CD4-positive, CD25-positive, alpha-beta regulatory T cell (primary cell): Measurements from ENCODE around the gene PSMD12. TPM values are rescaled to one million over a fixed set of nuclear protein-coding genes. Genes with fewer than 3 reads are reported as not detected.

Experiments used
- ATAC-seq, 2 donors: fragments of 150-1000 bp; cut with Tn5 transposase; one replicate each; pipeline ENCODE4 v1.10.0; 2021; ENCODE audit warnings: low read depth in 2 of 2, moderate number of reproducible peaks in 2 of 2, moderate library complexity in 1 of 2
- DNase-seq, 3 donors: peaks; one replicate each; pipeline versions ENCODE4 v3.0.0 to v3.0.0-alpha.2; 2012 to 2022; ENCODE audit warnings: mixed read lengths in 1 of 3
- H3K27ac ChIP-seq: one replicate; pipeline ENCODE4 v1.7.0; 2013; ENCODE audit warnings: mild to moderate bottlenecking, low read length; ENCODE audit not compliant: insufficient read depth, poor library complexity, severe bottlenecking
- H3K27me3 ChIP-seq: one replicate; pipeline ENCODE4 v1.7.0; 2013; ENCODE audit warnings: low read length; ENCODE audit not compliant: control insufficient read depth, insufficient read depth
- H3K36me3 ChIP-seq: one replicate; pipeline ENCODE4 v1.7.0; 2013; ENCODE audit warnings: mild to moderate bottlenecking, low read length, moderate library complexity; ENCODE audit not compliant: control insufficient read depth, insufficient read depth
- H3K4me1 ChIP-seq: 2 replicates; pipeline ENCODE4 v1.7.0; 2013; ENCODE audit warnings: mild to moderate bottlenecking, low read length; ENCODE audit not compliant: insufficient read depth, control insufficient read depth, poor library complexity, severe bottlenecking
- H3K4me3 ChIP-seq: one replicate; pipeline ENCODE4 v1.7.0; 2013; ENCODE audit warnings: low read depth, mild to moderate bottlenecking, low read length, moderate library complexity
- H3K9me3 ChIP-seq, 2 experiments: 1 replicate in 1 of 2; 2 replicates in 1 of 2; pipeline ENCODE4 v1.7.0; 2013; ENCODE audit warnings: low read length in 2 of 2, mild to moderate bottlenecking in 1 of 2, moderate library complexity in 1 of 2; ENCODE audit not compliant: control insufficient read depth in 2 of 2
- H3K27ac Mint-ChIP-seq, 3 donors: one replicate each; pipeline ENCODE4 v1.8.0; 2020 to 2022; ENCODE audit warnings: mild to moderate bottlenecking in 3 of 3, mixed read lengths in 3 of 3, moderate library complexity in 2 of 3
- H3K27me3 Mint-ChIP-seq: one replicate; pipeline ENCODE4 v1.8.0; 2022; ENCODE audit warnings: mild to moderate bottlenecking, mixed read lengths
- H3K36me3 Mint-ChIP-seq: one replicate; pipeline ENCODE4 v1.8.0; 2020; ENCODE audit warnings: mixed read lengths
- H3K4me1 Mint-ChIP-seq, 4 donors: one replicate each; pipeline ENCODE4 v1.8.0; 2020 to 2022; ENCODE audit warnings: mixed read lengths in 4 of 4, mild to moderate bottlenecking in 1 of 4
- H3K4me3 Mint-ChIP-seq, 4 donors: one replicate each; pipeline ENCODE4 v1.8.0; 2020 to 2022; ENCODE audit warnings: mild to moderate bottlenecking in 4 of 4, mixed read lengths in 4 of 4, moderate library complexity in 3 of 4
- H3K9me3 Mint-ChIP-seq, 7 donors: one replicate each; pipeline ENCODE4 v1.8.0; 2020 to 2022; ENCODE audit warnings: mixed read lengths in 7 of 7, mild to moderate bottlenecking in 3 of 7, moderate library complexity in 2 of 7
- polyA plus RNA-seq, 4 donors: library from polyadenylated mRNA; unstranded; fragments of 300-500 nt; fragmentation: Illumina TruSeq; gene quantifications; one replicate each; pipeline ENCODE4 v1.2.3, GENCODE V29; 2021
- total RNA-seq: library from RNA; stranded (reverse); gene quantifications from one replicate; pipeline ENCODE4 v1.2.3, GENCODE V29; 2022

The PSMD12 gene
- total and polyA plus RNA-seq, 5 donors from 2014 or later = 31.7 to 44.2 (median 38.9) TPM

DNA sequence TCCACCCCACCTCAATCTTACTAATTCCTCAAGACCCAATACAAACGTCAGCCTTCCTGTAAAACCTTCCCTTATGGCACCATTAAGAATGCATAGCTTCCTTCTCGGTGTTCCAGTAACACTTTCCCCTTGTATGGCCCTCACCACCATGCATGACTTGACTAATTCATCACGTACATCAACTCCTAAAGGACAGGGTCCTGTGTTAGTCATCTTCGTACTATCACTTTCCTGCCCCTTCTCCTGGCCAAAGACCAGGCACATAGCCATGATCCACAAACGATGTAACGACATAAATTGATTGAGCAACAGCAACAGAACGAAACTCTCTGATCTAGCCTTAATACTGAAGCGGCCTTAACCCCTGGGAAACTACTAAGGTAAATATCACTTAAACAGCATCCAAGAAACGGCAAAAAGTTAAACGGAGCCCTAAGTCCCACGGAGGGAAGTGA lies 612 bp downstream of the PSMD12 start:
- Mint-ChIP-seq H3K4me1 (peaks cover 27 to 58% (median 44%) of the 10 kb centered on the region in 4 donors), H3K36me3 (peaks cover 12% of the 10 kb centered on the region)
- ATAC-seq = peak in 1 of 2 donors; percentile 7

DNA sequence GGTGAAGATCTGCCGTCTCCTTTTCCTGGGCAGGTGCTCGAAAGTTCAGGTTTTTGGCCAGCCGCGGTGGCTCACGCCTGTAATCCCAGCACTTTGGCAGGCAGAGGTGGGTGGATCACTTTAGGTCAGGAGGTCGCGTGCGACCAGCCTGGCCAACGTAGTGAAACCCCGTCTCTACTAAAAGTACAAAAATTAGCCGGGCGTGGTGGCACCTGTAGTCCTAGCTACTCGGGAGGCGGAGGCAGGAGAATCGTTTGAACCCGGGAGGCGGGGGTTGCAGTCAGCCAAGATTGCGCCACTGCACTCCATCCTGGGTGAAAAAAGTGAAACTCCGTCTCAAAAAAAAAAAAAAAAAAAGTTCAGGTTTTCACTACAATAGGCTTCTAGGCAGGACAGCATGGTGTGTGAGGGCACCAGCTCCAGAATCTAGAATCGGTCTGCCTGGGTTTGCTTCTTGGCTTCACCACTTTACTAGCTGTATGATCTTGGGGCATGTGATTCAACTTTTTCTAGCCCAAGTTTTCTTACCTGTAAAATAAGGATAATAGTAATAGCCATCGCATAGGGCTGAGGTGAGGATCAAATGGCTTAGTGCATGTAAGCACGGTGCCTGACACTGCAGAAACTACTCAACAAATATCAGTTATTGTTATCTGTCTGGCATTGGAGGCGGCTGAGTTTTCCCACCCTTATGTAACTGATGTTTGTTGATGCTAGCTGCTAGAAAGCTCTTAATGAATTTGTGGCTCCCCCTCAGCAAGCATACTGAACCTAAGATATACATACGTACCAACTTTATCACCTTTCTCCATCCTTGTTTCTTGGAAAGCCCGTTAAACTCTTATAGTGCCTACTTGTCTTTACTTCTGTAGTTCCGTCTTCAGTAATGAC lies 1.3 kb downstream of the PSMD12 start:
- peak overlapping the region; percentile 93 to 97 (median 94) for H3K27ac Mint-ChIP-seq
- no peaks in the 10 kb centered on the region for H3K9me3 ChIP-seq
- no peaks in the 10 kb centered on the region for H3K9me3 Mint-ChIP-seq
- H3K27ac ChIP-seq = peak overlapping the region; percentile 88
- peak overlapping the region; percentile 95 to 97 (median 95) for H3K4me3 Mint-ChIP-seq
- peaks cover 16% of the 10 kb centered on the region for H3K36me3 ChIP-seq
- H3K4me3 ChIP-seq = peak overlapping the region; percentile 92
- no peak for ATAC-seq
- H3K27me3 ChIP-seq = no peaks in the 10 kb centered on the region
- peak in 1 of 3 donors; percentile 70 for DNase-seq
- peaks cover 48% of the 10 kb centered on the region for H3K4me1 ChIP-seq
- H3K4me1 Mint-ChIP-seq = peaks cover 28 to 64% (median 51%) of the 10 kb centered on the region in 4 donors
- peaks cover 16% of the 10 kb centered on the region for H3K36me3 Mint-ChIP-seq
- H3K27me3 Mint-ChIP-seq = no peaks in the 10 kb centered on the region

More for the DNA sequence above, 612 bp downstream of the PSMD12 start:
- Histone ChIP-seq H3K27ac (peak overlapping the region; percentile 88), H3K4me3 (peak overlapping the region; percentile 92), H3K4me1 (peaks cover 41% of the 10 kb centered on the region), H3K36me3 (peaks cover 11% of the 10 kb centered on the region), H3K27me3 (no peaks in the 10 kb centered on the region), H3K9me3 (no peaks in the 10 kb centered on the region)
- Mint-ChIP-seq H3K27ac (peak overlapping the region; percentile 93 to 97 (median 94)), H3K9me3 (no peaks in the 10 kb centered on the region), H3K27me3 (no peaks in the 10 kb centered on the region), H3K4me3 (peak overlapping the region; percentile 95 to 97 (median 95))
- peak in 1 of 3 donors; percentile 18 for DNase-seq

DNA sequence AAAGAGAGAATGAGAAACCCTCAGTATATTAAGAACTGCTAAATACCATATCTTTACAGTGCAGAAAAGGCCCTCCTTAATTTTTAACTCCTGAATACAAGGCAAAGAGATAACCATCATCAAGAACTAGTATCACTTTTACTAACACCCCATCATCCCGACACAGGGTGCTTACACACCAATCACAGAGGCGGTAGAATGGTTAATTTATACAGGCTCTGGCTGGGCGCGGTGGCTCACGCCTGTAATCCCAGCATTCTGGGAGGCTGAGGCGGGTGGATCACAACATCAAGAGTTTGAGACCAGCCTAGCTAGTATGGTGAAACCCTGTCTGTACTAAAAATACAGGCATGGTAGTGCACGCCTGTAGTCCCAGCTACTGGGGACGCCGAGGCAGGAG lies 4.2 kb downstream of the PSMD12 start:
- ATAC-seq (no peak), DNase-seq (no peak)
- Histone ChIP-seq H3K4me3 (peak overlapping the region; percentile 35), H3K27me3 (no peaks in the 10 kb centered on the region), H3K4me1 (peaks cover 71% of the 10 kb centered on the region), H3K36me3 (peaks cover 25% of the 10 kb centered on the region), H3K9me3 (no peaks in the 10 kb centered on the region), H3K27ac (peak overlapping the region; percentile 44)
- Mint-ChIP-seq H3K9me3 (no peaks in the 10 kb centered on the region), H3K27ac (peak overlapping the region in 2 of 3 donors; percentile 32 to 48), H3K4me3 (peak overlapping the region in 3 of 4 donors; percentile 39 to 52 (median 48)), H3K27me3 (no peaks in the 10 kb centered on the region), H3K4me1 (peaks cover 42 to 85% (median 66%) of the 10 kb centered on the region in 4 donors), H3K36me3 (peaks cover 16% of the 10 kb centered on the region)

DNA sequence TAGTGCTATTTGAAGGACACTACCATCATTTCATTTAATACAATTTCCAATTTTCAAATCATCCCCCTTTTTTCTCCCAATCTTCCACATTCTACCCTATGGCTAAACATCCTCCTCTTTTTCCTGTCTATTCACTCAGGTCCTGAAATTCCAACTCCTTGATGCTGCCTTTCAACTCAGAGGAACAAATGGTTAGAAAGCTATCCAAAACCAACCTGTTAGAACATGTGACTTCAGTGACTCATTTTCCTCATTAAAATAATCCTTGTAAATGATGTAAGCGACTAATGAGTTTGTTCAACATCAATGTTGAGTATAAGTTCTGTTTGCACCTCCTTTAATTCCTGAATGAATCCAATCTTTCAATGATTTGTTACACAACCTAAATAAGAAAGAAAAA lies 5.5 kb downstream of the PSMD12 start:
- Mint-ChIP-seq H3K4me1 (peaks cover 38 to 77% (median 63%) of the 10 kb centered on the region in 4 donors), H3K27ac (peak overlapping the region in 2 of 3 donors; percentile 80 to 85), H3K9me3 (no peaks in the 10 kb centered on the region), H3K4me3 (peak overlapping the region in 2 of 4 donors; percentile 2 to 42), H3K27me3 (no peaks in the 10 kb centered on the region), H3K36me3 (peaks cover 18% of the 10 kb centered on the region)
- H3K27ac ChIP-seq = peak overlapping the region; percentile 68
- H3K27me3 ChIP-seq = no peaks in the 10 kb centered on the region
- peak overlapping the region; percentile 63 for H3K4me3 ChIP-seq
- H3K4me1 ChIP-seq = peaks cover 65% of the 10 kb centered on the region
- peaks cover 37% of the 10 kb centered on the region for H3K36me3 ChIP-seq
- no peaks in the 10 kb centered on the region for H3K9me3 ChIP-seq
- ATAC-seq (no peak), DNase-seq (no peak)

DNA sequence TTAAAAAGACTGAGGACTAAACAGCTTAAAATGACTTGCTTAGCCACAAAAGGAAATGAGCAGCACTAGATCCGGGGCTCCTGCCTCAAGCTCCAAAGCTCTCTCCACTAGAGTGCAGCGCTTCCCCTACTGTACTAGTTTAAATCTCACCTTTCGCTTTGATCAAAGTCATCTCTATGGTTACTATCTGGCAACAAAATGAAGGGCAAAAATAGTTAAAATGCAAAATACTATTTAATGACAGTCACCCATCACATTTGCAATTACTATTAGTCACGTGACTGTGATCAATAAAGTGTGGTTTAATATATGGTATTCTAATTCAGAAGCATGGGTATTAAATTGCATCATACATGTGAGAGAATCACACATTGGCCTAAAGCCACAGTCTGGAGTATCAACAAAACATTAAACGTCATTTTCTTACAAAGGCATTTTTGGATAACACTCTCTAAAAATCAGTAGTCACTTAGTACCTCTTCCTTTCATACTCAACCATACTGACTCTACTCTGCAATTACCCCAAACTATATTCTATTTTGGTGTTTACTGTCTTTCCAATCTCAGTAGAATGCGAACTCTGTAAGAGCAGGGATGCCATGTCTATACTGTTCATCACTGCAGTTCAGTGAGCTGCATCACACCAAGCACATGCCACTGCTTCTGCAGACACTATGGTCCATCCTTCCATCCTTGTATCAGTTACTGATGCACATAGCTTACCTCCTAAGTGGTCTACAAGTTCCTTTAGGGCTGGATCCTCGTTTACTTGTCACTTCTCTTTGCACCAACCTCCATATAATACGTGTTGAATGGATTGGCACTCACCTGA lies 6.2 kb downstream of the PSMD12 start:
- H3K4me1 Mint-ChIP-seq = peaks cover 30 to 73% (median 60%) of the 10 kb centered on the region in 4 donors
- H3K27me3 ChIP-seq = no peaks in the 10 kb centered on the region
- H3K9me3 Mint-ChIP-seq = no peaks in the 10 kb centered on the region
- peaks cover 59% of the 10 kb centered on the region for H3K4me1 ChIP-seq
- peak overlapping the region; percentile 42 to 62 (median 52) for H3K4me3 Mint-ChIP-seq
- peak overlapping the region; percentile 68 for H3K27ac ChIP-seq
- H3K4me3 ChIP-seq = peak overlapping the region; percentile 63
- DNase-seq = peak; percentile 44 to 79 (median 62)
- peaks cover 43% of the 10 kb centered on the region for H3K36me3 ChIP-seq
- peak overlapping the region in 2 of 3 donors; percentile 68 to 80 for H3K27ac Mint-ChIP-seq
- H3K27me3 Mint-ChIP-seq = no peaks in the 10 kb centered on the region
- no peaks in the 10 kb centered on the region for H3K9me3 ChIP-seq
- H3K36me3 Mint-ChIP-seq = peaks cover 24% of the 10 kb centered on the region
- ATAC-seq = peak; percentile 83 to 87

DNA sequence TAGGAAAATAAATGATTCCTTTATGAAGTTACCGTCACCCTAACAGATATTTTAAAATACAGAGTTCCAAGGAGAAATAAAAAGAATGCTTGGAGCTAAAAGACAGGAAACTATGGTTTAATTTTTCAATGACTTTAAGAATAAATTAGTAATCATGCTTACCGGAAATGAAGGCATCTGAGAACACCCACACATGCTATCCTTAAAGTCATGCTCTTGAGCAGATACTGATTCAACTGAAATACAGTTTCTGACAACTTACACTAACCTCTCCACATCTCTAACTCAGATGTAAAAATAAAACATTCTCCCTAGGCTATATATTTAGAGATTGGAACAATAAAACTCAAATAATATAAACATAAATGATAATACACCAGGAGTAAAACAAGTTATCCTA lies 7.8 kb downstream of the PSMD12 start:
- Mint-ChIP-seq H3K36me3 (peaks cover 25% of the 10 kb centered on the region), H3K27me3 (no peaks in the 10 kb centered on the region), H3K4me3 (peak overlapping the region; percentile 40 to 83 (median 66)), H3K9me3 (no peaks in the 10 kb centered on the region), H3K27ac (peak overlapping the region in 1 of 3 donors; percentile 54), H3K4me1 (peaks cover 26 to 58% (median 48%) of the 10 kb centered on the region in 4 donors)
- peak in 1 of 2 donors; percentile 37 for ATAC-seq
- Histone ChIP-seq H3K4me3 (peak overlapping the region; percentile 56), H3K36me3 (peaks cover 58% of the 10 kb centered on the region), H3K27me3 (no peaks in the 10 kb centered on the region), H3K27ac (peak overlapping the region; percentile 8), H3K4me1 (peaks cover 44% of the 10 kb centered on the region), H3K9me3 (no peaks in the 10 kb centered on the region)
- DNase-seq = peak in 1 of 3 donors; percentile 54

DNA sequence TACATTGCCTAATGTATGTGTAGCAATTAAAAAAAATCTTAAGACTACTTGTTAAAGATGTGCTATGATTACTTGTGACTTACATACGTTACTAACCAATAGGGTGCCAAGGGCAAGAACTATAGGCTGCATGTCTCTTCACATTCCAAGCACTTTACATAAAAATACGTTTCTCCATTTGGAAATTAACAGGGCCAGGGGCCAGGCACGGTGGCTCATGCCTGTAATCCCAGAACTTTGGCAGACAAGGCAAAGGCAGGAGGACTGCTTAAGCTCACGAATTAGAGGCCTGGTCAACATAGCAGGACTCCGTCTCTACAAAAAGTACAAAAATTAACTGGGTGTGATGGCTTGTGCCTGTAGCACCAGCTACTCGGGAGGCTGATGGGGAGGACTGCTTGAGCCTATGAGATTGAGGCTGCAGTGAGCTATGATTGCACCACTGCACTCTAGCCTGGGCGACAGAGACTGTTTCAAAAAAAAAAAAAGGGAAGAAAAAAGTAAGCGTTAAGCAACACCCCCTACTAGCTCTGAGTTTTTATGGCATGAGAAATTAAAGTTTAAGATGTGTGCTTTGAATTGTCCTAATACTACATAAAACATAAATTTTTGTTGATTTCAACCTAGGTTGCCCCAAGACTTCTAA lies 12.3 kb downstream of the PSMD12 start:
- Histone ChIP-seq H3K9me3 (no peaks in the 10 kb centered on the region), H3K27ac (no peak overlapping the region), H3K4me1 (peaks cover 12% of the 10 kb centered on the region), H3K36me3 (peaks cover 81% of the 10 kb centered on the region), H3K4me3 (no peak overlapping the region), H3K27me3 (no peaks in the 10 kb centered on the region)
- no peak overlapping the region for H3K27ac Mint-ChIP-seq
- peaks cover 14 to 20% (median 18%) of the 10 kb centered on the region in 4 donors for H3K4me1 Mint-ChIP-seq
- H3K9me3 Mint-ChIP-seq = no peaks in the 10 kb centered on the region
- no peaks in the 10 kb centered on the region for H3K27me3 Mint-ChIP-seq
- peaks cover 21% of the 10 kb centered on the region for H3K36me3 Mint-ChIP-seq
- DNase-seq (no peak), ATAC-seq (no peak)
- no peak overlapping the region for H3K4me3 Mint-ChIP-seq
